Vagina (tissue), 2 donors: ENCODE measurements around the gene EN2. TPM values are rescaled to one million over a fixed set of nuclear protein-coding genes. Genes with fewer than 3 reads are reported as not detected.

Experiments used
- DNase-seq, 2 donors: peaks; one replicate each; pipeline ENCODE4 v3.0.0-alpha.2; 2017; ENCODE audit errors: extremely low spot score in 2 of 2
- H3K27ac ChIP-seq: fragments of 200-600 bp; sonication (generic); one replicate; pipeline ENCODE4 v1.5.1; 2019
- H3K27me3 ChIP-seq: fragments of 200-600 bp; sonication (generic); one replicate; pipeline ENCODE4 v1.5.1; 2019
- H3K36me3 ChIP-seq, 2 donors: fragments of 200-600 bp; sonication (generic); one replicate each; pipeline ENCODE4 v1.5.1; 2017 to 2019
- H3K4me1 ChIP-seq: fragments of 200-600 bp; sonication (generic); one replicate; pipeline ENCODE4 v1.5.1; 2019
- H3K4me3 ChIP-seq, 2 donors: fragments of 200-600 bp; sonication (generic); 1 replicate in 1 of 2; 2 replicates in 1 of 2; pipeline ENCODE4 v1.5.1; 2016 to 2019
- H3K9me3 ChIP-seq: fragments of 200-600 bp; sonication (generic); one replicate; pipeline ENCODE4 v1.5.1; 2019
- POLR2A ChIP-seq, 2 donors: fragments of 450-650 bp; IDR thresholded peaks; one replicate each; pipeline ENCODE4 v1.6.1; 2017; ENCODE audit warnings: antibody characterized with exemption in 2 of 2, mild to moderate bottlenecking in 2 of 2, moderate library complexity in 2 of 2
- POLR2AphosphoS5 ChIP-seq, 2 donors: sonication (generic); formaldehyde crosslinking; IDR thresholded peaks; one replicate each; pipeline ENCODE4 v1.9.0; 2017; ENCODE audit warnings: antibody characterized with exemption in 2 of 2, mild to moderate bottlenecking in 2 of 2, low read depth in 1 of 2; ENCODE audit not compliant: insufficient read depth in 1 of 2
- intact Hi-C: fragments of 100-400 bp; cut with DNase I; formaldehyde crosslinking; loops from one replicate; pipeline ENCODE4 v1.15.1; 2023
- total RNA-seq: library from RNA; depleted of rRNA; stranded (reverse); fragments of >200 nt; gene quantifications from one replicate; pipeline ENCODE4 v1.2.3, GENCODE V29; 2016
- TF ChIP-seq, protein P1 (sequence below), 3 experiments: fragments of 450-650 bp in 2 of 3; fragments of 200-600 bp in 1 of 3; sonication (generic) in 1 of 3; IDR thresholded peaks; one replicate each; pipeline ENCODE4 v1.5.1; 2017 to 2019; ENCODE audit warnings: antibody characterized with exemption in 3 of 3, mild to moderate bottlenecking in 2 of 3, moderate library complexity in 2 of 3

Gene EN2
- total RNA-seq, 1 donor from 2014 or later, result 0.98 TPM

DNA sequence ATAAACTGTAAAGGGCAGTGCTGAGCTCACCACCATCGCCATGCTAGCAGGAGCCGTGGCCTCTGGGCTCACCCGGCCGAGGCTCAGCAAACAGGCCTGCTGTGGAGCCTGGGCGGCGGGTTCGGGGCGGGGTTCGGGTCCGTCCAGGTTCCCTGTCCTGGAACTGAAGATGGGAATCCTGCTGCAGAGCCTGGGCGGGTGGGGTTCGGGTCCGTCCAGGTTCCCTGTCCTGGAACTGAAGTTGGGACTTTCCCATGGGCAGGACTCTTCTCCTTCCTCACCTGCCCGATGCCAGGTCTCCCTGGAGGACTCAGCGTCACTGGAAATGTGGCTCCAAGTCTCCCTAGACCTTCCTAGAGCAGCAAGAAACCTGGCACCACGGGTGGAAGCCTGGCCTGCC is 36.6 kb downstream of the EN2 start:
- DNase-seq, result no peak
- intact Hi-C loops, result no loop called here
- TF ChIP-seq POLR2AphosphoS5 (IDR thresholded peaks at IDR 0.05; ENCODE audit: insufficient read depth in 1 of 2, low read depth in 1 of 2) (no peak), POLR2A (IDR thresholded peaks at IDR 0.05) (no peak)
- TF ChIP-seq, protein P1, sequence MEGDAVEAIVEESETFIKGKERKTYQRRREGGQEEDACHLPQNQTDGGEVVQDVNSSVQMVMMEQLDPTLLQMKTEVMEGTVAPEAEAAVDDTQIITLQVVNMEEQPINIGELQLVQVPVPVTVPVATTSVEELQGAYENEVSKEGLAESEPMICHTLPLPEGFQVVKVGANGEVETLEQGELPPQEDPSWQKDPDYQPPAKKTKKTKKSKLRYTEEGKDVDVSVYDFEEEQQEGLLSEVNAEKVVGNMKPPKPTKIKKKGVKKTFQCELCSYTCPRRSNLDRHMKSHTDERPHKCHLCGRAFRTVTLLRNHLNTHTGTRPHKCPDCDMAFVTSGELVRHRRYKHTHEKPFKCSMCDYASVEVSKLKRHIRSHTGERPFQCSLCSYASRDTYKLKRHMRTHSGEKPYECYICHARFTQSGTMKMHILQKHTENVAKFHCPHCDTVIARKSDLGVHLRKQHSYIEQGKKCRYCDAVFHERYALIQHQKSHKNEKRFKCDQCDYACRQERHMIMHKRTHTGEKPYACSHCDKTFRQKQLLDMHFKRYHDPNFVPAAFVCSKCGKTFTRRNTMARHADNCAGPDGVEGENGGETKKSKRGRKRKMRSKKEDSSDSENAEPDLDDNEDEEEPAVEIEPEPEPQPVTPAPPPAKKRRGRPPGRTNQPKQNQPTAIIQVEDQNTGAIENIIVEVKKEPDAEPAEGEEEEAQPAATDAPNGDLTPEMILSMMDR (IDR thresholded peaks at IDR 0.05), result no peak
- Histone ChIP-seq H3K9me3 (no peaks in the 10 kb centered on the region), H3K27me3 (no peaks in the 10 kb centered on the region), H3K27ac (no peak overlapping the region), H3K4me3 (no peak overlapping the region), H3K36me3 (no peaks in the 10 kb centered on the region), H3K4me1 (peaks cover 15% of the 10 kb centered on the region)

DNA sequence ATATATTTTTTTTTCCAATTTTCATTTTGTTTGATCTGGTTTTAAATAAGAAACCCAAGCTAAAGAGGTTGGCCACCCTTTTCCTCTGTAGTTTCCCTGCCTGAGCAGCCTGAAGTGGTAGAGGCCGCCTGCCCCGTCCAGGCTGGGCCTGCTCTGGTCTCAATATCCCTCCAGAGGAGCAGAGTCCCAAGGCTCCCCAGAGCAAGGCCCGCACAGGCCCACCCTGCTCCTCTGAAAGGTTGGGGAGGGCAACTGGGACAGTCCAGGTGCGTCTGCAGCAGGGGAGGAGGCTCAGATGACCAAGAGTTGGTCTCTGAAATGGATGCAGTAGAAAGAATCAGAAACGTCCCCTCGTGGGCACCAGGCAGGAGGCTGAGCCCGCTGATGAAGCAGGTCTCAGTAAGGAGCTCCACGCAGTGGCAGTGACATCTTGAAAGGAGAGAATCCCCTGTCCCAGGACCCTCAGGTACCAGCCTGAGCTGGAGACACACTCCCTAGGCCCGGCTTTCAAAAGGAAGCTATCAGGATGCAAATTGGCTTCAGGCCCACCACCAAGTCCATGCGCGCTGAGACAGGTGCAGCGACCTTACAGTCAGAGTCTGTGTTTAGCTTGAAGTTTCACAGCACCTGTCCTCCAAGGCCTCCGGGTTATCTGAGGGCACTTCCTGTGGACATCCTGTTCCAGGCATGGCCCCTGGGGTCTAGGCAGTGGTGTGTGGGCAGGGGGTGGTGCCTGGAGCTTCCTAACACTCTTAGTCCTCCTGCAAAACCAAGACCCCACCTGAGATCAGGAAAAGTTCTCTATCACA is 37.7 kb downstream of the EN2 start:
- intact Hi-C loops, result no loop called here
- no peaks in the 10 kb centered on the region for H3K27me3 ChIP-seq
- TF ChIP-seq POLR2A (IDR thresholded peaks at IDR 0.05) (no peak), POLR2AphosphoS5 (IDR thresholded peaks at IDR 0.05; ENCODE audit: insufficient read depth in 1 of 2, low read depth in 1 of 2) (no peak)
- TF ChIP-seq, protein P1 (IDR thresholded peaks at IDR 0.05), result no peak
- H3K4me3 ChIP-seq, result no peak overlapping the region
- H3K36me3 ChIP-seq, result no peaks in the 10 kb centered on the region
- no peak overlapping the region for H3K27ac ChIP-seq
- peaks cover 7% of the 10 kb centered on the region for H3K4me1 ChIP-seq
- no peak for DNase-seq
- no peaks in the 10 kb centered on the region for H3K9me3 ChIP-seq

DNA sequence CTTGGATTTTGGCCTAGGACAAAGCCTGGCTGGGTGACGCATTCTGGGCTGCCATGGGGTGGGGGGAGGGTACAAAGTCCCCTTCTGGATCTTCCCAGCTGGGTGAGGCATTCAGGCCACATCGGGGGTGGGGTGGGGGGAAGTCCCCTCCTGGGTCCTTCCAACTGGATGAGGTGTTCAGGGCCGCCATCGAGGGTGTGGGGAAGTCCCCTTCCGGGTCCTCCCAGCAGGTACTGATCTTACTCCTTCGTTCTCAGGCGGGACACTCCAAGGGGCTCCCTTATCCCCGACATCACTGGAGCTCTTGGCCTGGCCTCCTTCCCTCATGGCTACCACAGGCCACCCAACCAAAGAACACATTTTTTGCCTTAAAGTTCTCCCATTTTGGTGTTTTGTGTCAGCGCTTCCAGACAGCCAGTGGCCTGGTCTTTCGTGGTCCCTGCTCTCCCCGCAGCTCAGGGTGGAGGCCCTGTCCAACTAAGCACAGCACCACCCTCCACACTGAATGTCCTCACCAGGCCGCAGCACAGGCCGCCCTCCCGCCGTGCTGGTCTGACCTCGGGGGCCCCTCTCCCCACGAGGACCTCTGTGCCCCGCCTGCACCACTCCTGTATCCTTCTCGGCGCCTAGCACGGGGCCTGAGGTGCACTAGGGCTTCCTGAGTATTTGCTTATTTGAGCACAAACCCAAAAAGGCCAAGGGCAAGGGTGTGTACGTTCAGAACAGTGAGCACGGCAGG is 38.5 kb downstream of the EN2 start:
- no peaks in the 10 kb centered on the region for H3K36me3 ChIP-seq
- no peaks in the 10 kb centered on the region for H3K4me1 ChIP-seq
- DNase-seq, result no peak
- no peaks in the 10 kb centered on the region for H3K27me3 ChIP-seq
- H3K4me3 ChIP-seq, result no peak overlapping the region
- no peaks in the 10 kb centered on the region for H3K9me3 ChIP-seq
- TF ChIP-seq POLR2AphosphoS5 (IDR thresholded peaks at IDR 0.05; ENCODE audit: insufficient read depth in 1 of 2, low read depth in 1 of 2), result no peak
- TF ChIP-seq POLR2A (IDR thresholded peaks at IDR 0.05), result no peak
- TF ChIP-seq, protein P1 (IDR thresholded peaks at IDR 0.05), result no peak
- intact Hi-C loops, result no loop called here
- no peak overlapping the region for H3K27ac ChIP-seq

DNA sequence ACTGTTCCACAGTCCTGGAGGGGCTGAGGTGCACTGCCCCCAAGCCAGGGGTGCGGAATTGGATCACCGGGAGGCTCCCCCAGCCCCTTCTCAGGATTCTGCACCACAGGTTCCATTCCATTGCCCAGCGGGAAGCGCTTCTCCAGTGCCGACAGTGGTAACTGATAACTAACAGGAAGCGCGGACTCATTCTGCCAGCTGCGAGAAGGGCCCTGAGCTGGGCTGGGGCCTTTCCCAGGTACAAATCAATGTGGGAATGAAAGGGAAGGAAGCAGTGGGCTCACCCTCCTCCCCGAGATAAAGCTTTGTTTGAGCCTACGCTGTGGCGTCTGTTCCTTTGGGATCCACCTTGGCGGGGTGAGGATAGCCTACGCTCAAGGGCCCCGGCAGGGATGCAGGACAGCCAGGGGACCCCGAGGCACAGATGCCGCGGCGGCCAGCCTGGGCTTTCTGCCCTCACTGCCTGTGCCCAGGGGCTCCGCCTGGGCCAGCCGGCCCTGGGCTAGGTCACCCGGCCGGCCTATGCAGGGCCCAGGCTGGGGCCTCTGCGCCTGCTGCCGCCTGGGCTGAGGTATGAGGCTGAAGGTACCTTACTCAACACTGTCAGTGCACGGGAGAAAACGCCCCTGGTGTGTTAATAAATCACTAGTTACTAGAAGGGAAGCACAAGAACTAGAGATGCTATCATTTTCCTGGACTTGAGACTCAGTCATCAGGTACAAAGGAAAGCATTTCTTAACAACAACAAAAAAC is 39.4 kb downstream of the EN2 start:
- H3K9me3 ChIP-seq, result no peaks in the 10 kb centered on the region
- TF ChIP-seq POLR2AphosphoS5 (IDR thresholded peaks at IDR 0.05; ENCODE audit: insufficient read depth in 1 of 2, low read depth in 1 of 2) (no peak), POLR2A (IDR thresholded peaks at IDR 0.05) (no peak)
- TF ChIP-seq, protein P1 (IDR thresholded peaks at IDR 0.05), result no peak
- H3K27ac ChIP-seq, result no peak overlapping the region
- intact Hi-C loops, result no loop called here
- no peak for DNase-seq
- H3K27me3 ChIP-seq, result no peaks in the 10 kb centered on the region
- H3K36me3 ChIP-seq, result no peaks in the 10 kb centered on the region
- H3K4me3 ChIP-seq, result no peak overlapping the region
- H3K4me1 ChIP-seq, result no peaks in the 10 kb centered on the region
